Stimulated activated CD8-positive, alpha-beta memory T cell treated with anti-CD3 and anti-CD28 coated beads, Interleukin-4, amount 100 ng/mL, for 48 hours (primary cell): ENCODE data around the gene ADGRE3.

Experiments used
- DNase-seq: peaks from one replicate; pipeline ENCODE4 v3.0.0-alpha.2; 2020

Gene ADGRE3, protein sequence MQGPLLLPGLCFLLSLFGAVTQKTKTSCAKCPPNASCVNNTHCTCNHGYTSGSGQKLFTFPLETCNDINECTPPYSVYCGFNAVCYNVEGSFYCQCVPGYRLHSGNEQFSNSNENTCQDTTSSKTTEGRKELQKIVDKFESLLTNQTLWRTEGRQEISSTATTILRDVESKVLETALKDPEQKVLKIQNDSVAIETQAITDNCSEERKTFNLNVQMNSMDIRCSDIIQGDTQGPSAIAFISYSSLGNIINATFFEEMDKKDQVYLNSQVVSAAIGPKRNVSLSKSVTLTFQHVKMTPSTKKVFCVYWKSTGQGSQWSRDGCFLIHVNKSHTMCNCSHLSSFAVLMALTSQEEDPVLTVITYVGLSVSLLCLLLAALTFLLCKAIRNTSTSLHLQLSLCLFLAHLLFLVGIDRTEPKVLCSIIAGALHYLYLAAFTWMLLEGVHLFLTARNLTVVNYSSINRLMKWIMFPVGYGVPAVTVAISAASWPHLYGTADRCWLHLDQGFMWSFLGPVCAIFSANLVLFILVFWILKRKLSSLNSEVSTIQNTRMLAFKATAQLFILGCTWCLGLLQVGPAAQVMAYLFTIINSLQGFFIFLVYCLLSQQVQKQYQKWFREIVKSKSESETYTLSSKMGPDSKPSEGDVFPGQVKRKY

GRCh38 chr19:14674764-14675163, at the start of gene ADGRE3:
Gene ADGRE3 (minus strand): TSS chr19:14674844. CDS start chr19:14674770, 74 bp downstream.
- DNase-seq = no peak

DNA sequence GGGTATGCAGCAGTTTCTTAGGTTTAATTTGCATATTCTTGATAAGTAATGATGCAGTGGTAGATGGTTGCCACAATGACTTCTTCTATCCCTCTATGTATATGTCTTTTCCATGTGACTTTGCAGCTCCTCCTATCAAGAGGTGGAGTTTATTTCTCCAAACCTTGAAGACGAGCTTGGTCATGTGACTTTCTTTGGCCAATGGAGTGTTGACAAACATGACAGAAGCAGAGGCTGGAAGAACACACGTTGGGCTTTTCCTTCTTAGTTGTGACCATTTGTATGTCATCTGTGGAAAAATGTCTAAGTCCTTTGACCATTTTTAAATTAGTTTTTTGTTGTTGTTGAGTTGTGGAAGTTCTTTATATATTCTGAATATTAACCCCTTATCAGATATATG, 47.5 kb upstream of the ADGRE3 start:
- DNase-seq = no peak

DNA sequence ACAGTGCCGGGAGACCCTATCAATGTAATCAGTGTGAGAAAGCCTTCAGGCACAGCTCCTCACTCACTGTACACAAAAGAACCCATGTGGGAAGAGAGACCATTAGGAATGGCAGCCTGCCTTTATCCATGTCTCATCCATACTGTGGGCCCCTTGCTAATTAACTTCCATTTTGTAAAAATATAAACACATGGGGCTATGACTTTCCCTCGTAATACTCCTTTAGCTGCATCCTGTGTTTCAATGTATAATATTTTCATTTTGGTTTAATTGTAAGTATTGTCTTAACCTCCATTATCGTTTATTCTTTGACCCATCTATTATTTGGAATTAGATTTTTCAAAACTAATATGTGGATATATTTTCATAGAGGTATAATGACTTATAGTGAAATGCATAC, 44.5 kb upstream of the ADGRE3 start:
- DNase-seq = no peak

GRCh38 chr19:14718522-14719116, 44.0 kb upstream of the ADGRE3 start:
- DNase-seq = no peak

- no peak for DNase-seq
Measured at GRCh38 chr19:14715841-14716240, 41.2 kb upstream of the ADGRE3 start.

DNA sequence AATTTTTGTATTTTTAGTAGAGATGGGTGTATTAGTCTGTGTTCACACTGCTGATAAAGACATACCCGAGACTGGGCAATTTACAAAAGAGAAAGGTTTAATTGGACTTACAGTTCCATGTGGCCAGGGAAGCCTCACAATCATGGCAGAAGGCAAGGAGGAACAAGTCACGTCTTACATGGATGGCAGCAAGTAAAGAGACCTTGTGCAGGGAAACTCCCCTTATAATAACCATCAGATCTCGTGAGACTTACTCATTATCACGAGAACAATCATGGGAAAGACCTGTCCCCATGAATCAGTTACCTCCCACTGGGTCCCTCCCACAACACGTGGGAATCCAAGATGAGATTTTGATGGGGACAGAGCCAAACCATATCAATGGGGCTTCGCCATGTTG, 29.8 kb upstream of the ADGRE3 start:
- DNase-seq = no peak

DNA sequence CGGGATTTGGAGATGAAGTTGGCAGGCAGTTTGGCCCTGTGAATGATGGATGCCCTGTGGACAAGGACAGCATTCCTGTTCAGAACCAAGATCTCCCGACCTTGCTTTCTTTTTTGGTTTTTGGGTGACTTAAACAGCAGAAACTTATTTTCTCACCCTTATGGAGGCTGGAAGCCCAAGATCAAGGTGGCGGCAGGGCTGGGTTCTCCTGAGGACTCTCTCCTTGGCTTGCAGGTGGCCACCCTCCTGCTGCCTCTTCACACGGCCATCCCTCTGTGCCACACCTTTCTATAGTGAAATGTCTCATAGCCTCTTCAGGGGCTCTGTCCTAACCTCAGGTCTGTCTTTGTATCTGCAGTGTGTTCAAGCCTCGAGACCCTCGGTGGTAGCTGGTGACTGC, 29.2 kb upstream of the ADGRE3 start:
- no peak for DNase-seq

DNA sequence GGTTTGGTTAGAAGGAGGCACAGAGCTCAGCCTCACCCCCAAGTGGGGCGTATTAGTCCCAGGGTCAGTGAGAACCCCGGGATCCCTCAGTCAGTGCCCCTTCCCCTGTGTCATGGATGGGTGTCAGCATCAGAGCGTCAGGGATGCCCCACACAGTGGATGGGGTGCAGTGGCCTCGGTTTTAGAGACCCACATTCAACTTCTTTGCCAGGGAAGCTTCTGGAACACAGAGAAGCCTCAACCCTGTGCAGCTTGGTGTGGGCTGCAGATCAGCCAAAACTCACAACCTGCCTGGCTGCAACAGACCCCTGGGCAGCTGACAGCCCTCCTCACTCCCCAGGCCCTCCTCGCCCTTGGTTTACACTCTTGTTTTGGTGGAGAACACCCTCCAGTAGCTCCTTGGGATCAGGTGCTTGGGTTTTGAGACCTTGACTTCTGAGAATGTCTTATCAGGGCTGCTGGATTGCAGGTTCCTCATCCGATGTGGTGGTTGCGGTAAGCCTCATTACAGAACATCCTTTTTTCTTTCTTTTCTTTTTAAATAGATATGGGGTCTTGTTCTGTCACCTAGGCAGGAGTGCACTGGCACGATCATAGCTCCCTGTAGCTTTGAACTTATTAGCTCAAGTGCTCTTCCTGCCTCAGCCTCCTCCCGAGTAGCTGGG, 26.2 kb upstream of the ADGRE3 start:
- no peak for DNase-seq

DNA sequence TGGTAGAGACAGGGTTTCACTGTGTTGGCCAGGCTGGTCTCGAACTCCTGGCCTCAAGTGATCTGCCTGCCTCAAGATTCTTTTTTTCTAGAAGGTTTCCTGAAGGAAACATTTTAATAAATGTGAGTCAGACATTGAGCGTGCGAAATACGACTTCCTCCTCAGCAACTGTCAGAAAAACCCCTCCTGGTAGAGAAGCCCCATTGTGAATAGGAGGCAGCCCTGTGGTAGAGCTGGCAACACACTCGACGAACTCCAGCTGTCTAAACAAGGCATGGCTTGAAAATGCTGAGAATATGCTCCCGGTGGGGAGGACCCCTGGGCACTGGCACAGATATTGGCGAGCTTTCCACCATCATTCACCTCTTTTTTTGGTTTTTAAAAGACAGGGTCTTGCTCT, 25.0 kb upstream of the ADGRE3 start:
- DNase-seq = no peak

- no peak for DNase-seq
Measured at GRCh38 chr19:14695471-14695870, 20.8 kb upstream of the ADGRE3 start.

- DNase-seq = no peak
Measured at GRCh38 chr19:14694641-14695266, 20.1 kb upstream of the ADGRE3 start.

- DNase-seq = peak; percentile 100
Measured at GRCh38 chr19:14689598-14690503, 15.2 kb upstream of the ADGRE3 start, which contains the start of gene ZNF333. Gene ZNF333 (plus strand): TSS chr19:14690048. CDS start chr19:14693492, 3,444 bp downstream.

GRCh38 chr19:14686411-14686810, 11.8 kb upstream of the ADGRE3 start:
- peak; percentile 53 for DNase-seq

DNA sequence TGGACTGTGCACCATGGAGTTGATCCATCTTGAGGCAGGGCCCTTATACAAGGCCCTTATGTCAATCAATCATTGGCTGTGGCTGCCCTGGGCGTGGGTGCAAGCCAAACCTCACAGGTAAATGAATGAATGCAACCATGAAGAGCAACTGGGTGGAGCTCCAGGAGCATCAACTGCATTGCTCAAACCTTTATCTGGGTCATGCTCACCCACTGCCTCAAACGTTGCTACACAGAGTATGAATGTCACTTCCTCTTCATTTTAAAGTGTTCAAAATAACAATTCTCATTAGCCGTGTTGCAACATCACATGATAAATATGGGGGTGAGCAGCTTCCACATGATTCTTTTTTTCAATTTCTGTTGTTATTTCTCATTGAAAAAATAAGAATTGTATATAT, 8.8 kb upstream of the ADGRE3 start:
- no peak for DNase-seq

DNA sequence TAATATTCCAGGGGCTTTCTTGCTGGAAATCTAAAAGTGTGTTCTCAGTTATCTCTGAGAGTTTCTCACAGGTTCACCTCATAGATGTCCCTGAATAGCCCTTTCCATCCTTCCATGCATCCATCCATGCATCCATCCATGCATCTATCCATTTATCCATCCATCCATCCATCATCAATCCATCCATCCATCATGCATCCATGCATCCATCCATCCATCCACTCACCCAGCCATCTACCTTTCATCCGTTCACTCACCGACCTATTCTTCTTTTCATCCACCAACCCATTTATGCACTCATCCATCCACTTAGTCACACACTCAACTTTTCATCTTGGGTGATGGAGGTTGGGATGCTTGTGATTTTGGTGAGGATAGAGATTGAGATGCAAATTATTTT, 7.4 kb upstream of the ADGRE3 start:
- DNase-seq = no peak

GRCh38 chr19:14678199-14678598, 3.6 kb upstream of the ADGRE3 start:
- no peak for DNase-seq

DNA sequence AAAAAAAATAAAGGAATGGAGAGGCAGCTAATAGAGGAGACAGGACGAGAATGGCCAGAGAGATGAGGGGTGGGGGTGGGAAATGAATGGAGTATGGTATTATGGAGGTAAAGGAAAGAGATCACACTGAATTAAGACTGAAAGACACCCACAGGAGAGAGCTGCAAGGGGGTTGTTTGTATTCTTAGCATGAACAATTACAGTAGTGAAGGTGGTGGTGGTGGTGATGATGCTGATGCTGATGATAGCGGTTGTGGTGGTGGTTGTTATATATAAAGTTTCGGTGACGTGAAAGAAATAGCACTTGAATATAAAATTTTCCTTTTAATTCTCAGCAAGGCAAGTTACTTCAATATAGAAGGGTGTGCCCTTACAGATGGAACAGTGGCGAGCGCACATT, 2.8 kb upstream of the ADGRE3 start:
- DNase-seq = no peak

DNA sequence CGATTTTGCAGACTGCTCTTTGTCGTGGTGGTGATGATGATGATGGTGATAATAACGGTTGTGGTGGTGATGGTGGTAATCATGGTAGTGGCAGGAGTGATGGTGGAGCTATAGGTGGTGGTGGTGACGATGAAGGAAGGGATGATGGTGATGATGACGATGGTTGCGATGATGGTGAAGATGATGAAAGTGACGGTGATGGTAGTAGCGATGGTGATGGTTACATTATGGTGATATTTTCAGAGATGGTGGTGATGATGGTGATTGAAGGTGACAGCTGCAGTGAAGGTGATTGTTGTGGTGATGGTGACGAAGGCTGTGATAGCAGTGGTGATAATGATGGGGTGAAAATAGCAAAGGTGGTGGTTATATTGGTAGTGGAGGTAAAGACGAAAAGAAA, 2.1 kb upstream of the ADGRE3 start:
- no peak for DNase-seq

- DNase-seq = no peak
Measured at GRCh38 chr19:14673088-14673487, 1.6 kb downstream of the ADGRE3 start.

GRCh38 chr19:14672188-14672872, 2.3 kb downstream of the ADGRE3 start:
- DNase-seq = no peak

DNA sequence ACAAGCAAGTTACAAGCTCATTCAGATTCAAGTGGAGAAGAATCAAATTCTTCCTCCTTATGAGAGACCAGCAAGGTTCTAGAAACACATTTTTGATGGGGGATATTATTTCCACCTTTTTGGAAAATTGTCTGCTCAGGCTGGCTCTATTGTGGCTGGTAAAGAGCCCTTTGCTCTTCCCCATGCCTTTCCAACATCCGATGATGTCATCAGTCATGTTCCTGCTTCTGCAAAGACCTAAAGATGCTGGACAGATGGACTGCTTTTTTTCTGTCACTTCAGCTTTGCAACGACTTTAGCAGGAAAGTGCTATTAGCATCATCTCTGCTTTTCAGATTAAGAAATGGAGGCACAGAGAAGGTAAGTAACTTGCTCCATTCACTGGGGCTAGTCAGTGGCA, 4.2 kb downstream of the ADGRE3 start:
- no peak for DNase-seq
